Measurements from ENCODE around the gene CALML5.

DNA sequence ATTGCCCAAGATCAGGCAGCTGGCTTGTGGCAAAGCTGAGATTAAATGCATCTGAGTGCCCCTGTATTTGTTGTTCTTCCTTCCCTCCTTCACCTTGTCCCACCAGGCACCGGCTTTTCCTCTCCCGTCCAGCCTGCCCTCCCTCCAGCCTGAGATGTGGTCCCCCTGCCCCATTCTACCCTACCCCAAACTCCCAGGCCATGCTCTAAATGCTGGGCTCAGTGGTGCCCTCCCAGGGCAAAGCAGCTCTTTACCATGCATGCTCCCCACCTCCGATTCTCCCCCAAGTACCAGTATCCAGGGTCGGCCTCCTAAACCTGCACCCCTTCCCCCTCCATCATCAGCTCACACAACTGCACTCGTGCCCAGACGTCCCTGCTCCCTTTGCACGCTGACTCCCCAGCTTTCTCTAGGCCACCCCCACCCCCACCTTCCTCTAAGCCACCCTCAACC is 36.5 kb downstream of the CALML5 start:
- TF ChIP-seq, protein P1, sequence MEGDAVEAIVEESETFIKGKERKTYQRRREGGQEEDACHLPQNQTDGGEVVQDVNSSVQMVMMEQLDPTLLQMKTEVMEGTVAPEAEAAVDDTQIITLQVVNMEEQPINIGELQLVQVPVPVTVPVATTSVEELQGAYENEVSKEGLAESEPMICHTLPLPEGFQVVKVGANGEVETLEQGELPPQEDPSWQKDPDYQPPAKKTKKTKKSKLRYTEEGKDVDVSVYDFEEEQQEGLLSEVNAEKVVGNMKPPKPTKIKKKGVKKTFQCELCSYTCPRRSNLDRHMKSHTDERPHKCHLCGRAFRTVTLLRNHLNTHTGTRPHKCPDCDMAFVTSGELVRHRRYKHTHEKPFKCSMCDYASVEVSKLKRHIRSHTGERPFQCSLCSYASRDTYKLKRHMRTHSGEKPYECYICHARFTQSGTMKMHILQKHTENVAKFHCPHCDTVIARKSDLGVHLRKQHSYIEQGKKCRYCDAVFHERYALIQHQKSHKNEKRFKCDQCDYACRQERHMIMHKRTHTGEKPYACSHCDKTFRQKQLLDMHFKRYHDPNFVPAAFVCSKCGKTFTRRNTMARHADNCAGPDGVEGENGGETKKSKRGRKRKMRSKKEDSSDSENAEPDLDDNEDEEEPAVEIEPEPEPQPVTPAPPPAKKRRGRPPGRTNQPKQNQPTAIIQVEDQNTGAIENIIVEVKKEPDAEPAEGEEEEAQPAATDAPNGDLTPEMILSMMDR (IDR thresholded peaks at IDR 0.05) = no peak
- TF ChIP-seq SIN3A (IDR thresholded peaks at IDR 0.05; ENCODE audit: borderline replicate concordance, insufficient read depth, low read depth, low read length) (no peak), POLR2AphosphoS5 (IDR thresholded peaks at IDR 0.05; ENCODE audit: low read depth, low read length) (no peak), TCF7L2 (IDR thresholded peaks at IDR 0.05; ENCODE audit: low read depth, low read length) (no peak)
- TF ChIP-seq, protein P2, sequence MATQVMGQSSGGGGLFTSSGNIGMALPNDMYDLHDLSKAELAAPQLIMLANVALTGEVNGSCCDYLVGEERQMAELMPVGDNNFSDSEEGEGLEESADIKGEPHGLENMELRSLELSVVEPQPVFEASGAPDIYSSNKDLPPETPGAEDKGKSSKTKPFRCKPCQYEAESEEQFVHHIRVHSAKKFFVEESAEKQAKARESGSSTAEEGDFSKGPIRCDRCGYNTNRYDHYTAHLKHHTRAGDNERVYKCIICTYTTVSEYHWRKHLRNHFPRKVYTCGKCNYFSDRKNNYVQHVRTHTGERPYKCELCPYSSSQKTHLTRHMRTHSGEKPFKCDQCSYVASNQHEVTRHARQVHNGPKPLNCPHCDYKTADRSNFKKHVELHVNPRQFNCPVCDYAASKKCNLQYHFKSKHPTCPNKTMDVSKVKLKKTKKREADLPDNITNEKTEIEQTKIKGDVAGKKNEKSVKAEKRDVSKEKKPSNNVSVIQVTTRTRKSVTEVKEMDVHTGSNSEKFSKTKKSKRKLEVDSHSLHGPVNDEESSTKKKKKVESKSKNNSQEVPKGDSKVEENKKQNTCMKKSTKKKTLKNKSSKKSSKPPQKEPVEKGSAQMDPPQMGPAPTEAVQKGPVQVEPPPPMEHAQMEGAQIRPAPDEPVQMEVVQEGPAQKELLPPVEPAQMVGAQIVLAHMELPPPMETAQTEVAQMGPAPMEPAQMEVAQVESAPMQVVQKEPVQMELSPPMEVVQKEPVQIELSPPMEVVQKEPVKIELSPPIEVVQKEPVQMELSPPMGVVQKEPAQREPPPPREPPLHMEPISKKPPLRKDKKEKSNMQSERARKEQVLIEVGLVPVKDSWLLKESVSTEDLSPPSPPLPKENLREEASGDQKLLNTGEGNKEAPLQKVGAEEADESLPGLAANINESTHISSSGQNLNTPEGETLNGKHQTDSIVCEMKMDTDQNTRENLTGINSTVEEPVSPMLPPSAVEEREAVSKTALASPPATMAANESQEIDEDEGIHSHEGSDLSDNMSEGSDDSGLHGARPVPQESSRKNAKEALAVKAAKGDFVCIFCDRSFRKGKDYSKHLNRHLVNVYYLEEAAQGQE (IDR thresholded peaks at IDR 0.05; ENCODE audit: insufficient read depth in 1 of 2, low read depth in 2 of 2, low read length in 1 of 2) = no peak
